Thyroid gland (tissue), 4 donors: Measurements from ENCODE around the gene MICAL3. TPM values are rescaled to one million over a fixed set of nuclear protein-coding genes. Genes with fewer than 3 reads are reported as not detected.

Source experiments
- DNase-seq, 2 donors: peaks; one replicate each; pipeline ENCODE4 v3.0.0-alpha.2; 2019
- H3K27ac ChIP-seq, 3 donors: fragments of 200-600 bp; sonication (generic); 1 replicate in 2 of 3; 2 replicates in 1 of 3; pipeline ENCODE4 v1.5.1; 2016 to 2019; ENCODE audit warnings: mild to moderate bottlenecking in 1 of 3, moderate library complexity in 1 of 3
- H3K27me3 ChIP-seq: fragments of 200-600 bp; sonication (generic); one replicate; pipeline ENCODE4 v1.5.1; 2019
- H3K36me3 ChIP-seq, 2 donors: fragments of 200-600 bp; sonication (generic); one replicate each; pipeline ENCODE4 v1.5.1; 2016 to 2019
- H3K4me1 ChIP-seq, 2 donors: fragments of 200-600 bp; sonication (generic); one replicate each; pipeline ENCODE4 v1.5.1; 2017 to 2019
- H3K4me3 ChIP-seq, 3 donors: fragments of 200-600 bp; sonication (generic); replicated peaks in 1 of 3; 1 replicate in 2 of 3; 2 replicates in 1 of 3; pipeline ENCODE4 v1.5.1; 2016; ENCODE audit warnings: mild to moderate bottlenecking in 1 of 3
- H3K9me3 ChIP-seq: fragments of 200-600 bp; sonication (generic); one replicate; pipeline ENCODE4 v1.5.1; 2017
- CTCF ChIP-seq, 6 experiments: fragments of 200-600 bp in 3 of 6; fragments of 450-650 bp in 3 of 6; sonication (generic) in 3 of 6; IDR thresholded peaks; one replicate each; pipeline ENCODE4 v1.5.1; 2016 to 2019; ENCODE audit warnings: antibody characterized with exemption in 6 of 6, mild to moderate bottlenecking in 2 of 6, inconsistent platforms in 1 of 6, moderate library complexity in 1 of 6
- POLR2A ChIP-seq, 2 donors: fragments of 450-650 bp; IDR thresholded peaks; one replicate each; pipeline ENCODE4 v1.6.1; 2017; ENCODE audit warnings: antibody characterized with exemption in 2 of 2, mild to moderate bottlenecking in 2 of 2, moderate library complexity in 1 of 2
- WGBS, 2 donors: methylation state at CpG; one replicate each; pipeline ENCODE4 v1.1.5; 2017; 5-methylcytosine and 5-hydroxymethylcytosine counted together
- intact Hi-C: fragments of 100-400 bp; cut with DNase I; formaldehyde crosslinking; loops from one replicate; pipeline ENCODE4 v1.15.1; 2023
- total RNA-seq, 4 donors: library from RNA; depleted of rRNA; stranded (reverse); fragments of >200 nt; gene quantifications; one replicate each; pipeline ENCODE4 v1.2.3, GENCODE V29; 2016

Gene MICAL3
- total RNA-seq, 4 donors from 2014 or later, result 31.8 to 53.8 (median 43.6) TPM

DNA sequence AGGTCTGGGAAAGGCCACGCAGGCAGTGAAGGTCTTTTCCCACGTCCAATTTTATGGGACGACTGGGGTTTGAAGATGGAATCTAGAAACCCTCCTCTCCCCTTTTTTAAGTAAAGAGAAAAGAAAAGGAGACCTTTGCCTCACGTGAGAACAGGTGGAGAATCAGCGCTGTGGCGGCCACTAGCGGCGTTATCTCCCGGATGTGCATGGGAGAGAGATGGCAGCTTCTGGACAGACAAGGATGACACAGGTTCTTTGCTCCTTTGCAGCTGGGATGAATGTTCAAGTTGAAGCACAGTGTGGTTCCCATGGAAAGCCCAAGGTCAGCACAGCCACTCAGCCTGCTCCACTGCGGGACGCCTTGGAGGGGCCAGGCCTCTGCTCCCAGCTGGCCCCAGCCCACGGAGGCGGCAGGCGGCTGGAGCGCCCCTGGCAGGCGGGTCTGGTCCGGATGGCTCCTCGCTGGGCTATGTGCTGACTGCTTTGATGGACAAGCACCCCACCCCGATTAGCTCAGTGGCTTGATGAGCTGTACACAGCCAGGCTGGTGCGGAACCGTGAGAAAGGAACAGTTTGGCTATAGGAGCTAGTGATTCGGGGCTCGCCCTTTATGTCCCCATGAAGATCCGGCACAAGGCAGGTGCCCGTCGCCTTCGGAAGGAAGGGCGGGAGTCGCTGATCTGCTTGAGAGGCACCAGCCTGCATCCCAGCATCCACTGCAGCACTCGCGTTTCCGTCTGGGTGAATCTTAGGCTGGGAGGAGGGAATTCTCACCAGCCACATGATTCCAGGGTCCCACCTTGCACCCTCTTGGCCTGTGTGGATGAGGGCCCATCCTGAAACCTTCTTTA lies 235.6 kb downstream of the MICAL3 start:
- intact Hi-C loops, result no loop called here
- no peak for DNase-seq
- WGBS, 2 donors, result 91 to 94% methylated on average over 19 to 28 of the region's 32 CpGs

DNA sequence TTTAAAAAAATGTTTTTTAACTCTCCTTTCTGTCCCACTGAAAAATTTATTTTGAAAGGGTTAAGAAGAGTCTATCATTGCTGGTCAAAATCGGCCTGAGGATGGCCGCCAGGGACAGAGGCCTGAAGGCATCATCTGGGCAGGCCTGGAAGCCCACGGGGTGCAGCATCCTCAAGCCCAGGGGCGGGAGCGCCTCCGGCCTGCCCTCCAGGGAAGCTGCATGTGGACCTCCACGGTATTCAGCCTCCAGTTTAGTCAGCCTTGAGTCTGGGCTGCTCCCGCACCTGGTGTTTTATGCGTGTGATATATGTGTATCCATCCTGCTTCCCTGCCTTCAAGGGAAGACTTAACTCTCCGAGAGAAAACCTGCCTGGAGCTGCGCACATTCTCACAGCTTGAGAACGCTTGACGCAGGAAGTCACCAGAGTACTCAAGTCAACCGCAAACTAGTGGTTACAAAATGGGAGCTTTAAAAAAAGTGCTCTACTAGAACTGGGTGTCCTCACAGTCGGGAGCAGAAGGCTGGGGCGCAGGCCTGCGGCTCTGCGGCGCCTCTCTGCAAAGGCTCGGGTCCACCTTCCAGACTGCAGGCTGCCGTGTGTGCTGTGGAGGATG lies 236.5 kb downstream of the MICAL3 start:
- Histone ChIP-seq H3K4me3 (no peak overlapping the region), H3K9me3 (no peaks in the 10 kb centered on the region), H3K27me3 (no peaks in the 10 kb centered on the region), H3K27ac (peak overlapping the region in 2 of 3 donors; percentile 40 to 47), H3K36me3 (peaks cover 3 to 10% of the 10 kb centered on the region in 2 donors), H3K4me1 (no peaks in the 10 kb centered on the region)
- 88 to 91% methylated on average over 19 to 21 of the region's 21 CpGs for WGBS, 2 donors
- TF ChIP-seq CTCF (IDR thresholded peaks at IDR 0.05) (no peak), POLR2A (IDR thresholded peaks at IDR 0.05) (no peak)
- intact Hi-C loops, result no loop called here
- no peak for DNase-seq

More for the DNA sequence above, 235.6 kb downstream of the MICAL3 start:
- no peak for TF ChIP-seq POLR2A (IDR thresholded peaks at IDR 0.05)
- no peak for TF ChIP-seq CTCF (IDR thresholded peaks at IDR 0.05)
- H3K9me3 ChIP-seq, result no peaks in the 10 kb centered on the region
- no peak overlapping the region for H3K4me3 ChIP-seq
- no peak overlapping the region for H3K27ac ChIP-seq
- peaks cover 3 to 10% of the 10 kb centered on the region in 2 donors for H3K36me3 ChIP-seq
- no peaks in the 10 kb centered on the region for H3K4me1 ChIP-seq
- H3K27me3 ChIP-seq, result no peaks in the 10 kb centered on the region

DNA sequence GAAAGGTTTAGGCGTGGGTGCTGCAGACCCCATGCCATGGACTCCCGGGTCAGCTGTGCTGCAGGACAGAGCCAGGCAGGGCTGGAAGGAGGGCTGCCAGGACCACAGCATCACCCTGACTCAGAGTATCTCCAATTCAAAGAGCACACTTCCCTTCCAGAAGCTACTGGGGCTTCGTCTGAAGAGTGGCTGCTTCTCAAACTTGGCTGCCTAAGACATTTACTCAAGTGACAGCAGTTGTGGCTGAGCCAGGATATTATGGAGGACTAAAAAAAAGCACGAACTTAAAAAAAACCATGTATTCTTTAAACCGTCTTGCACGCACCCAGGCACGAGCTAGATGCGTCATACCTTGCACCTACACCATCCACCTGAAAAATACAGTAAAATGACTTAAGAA lies 237.1 kb downstream of the MICAL3 start:
- peaks cover 3 to 10% of the 10 kb centered on the region in 2 donors for H3K36me3 ChIP-seq
- no peaks in the 10 kb centered on the region for H3K9me3 ChIP-seq
- 59 to 73% methylated on average over 7 to 8 of the region's 8 CpGs for WGBS, 2 donors
- no peak overlapping the region for H3K4me3 ChIP-seq
- intact Hi-C loops, result no loop called here
- TF ChIP-seq CTCF (IDR thresholded peaks at IDR 0.05) (no peak), POLR2A (IDR thresholded peaks at IDR 0.05) (no peak)
- no peak for DNase-seq
- H3K27me3 ChIP-seq, result no peaks in the 10 kb centered on the region
- peak overlapping the region in 2 of 3 donors; percentile 40 to 47 for H3K27ac ChIP-seq
- H3K4me1 ChIP-seq, result no peaks in the 10 kb centered on the region

GRCh38 chr22:17786435-17787161 lies 237.8 kb downstream of the MICAL3 start:
- no peaks in the 10 kb centered on the region for H3K27me3 ChIP-seq
- DNase-seq, result peak; percentile 27 to 46
- WGBS, 2 donors, result 74 to 82% methylated on average over 11 to 16 of the region's 18 CpGs
- TF ChIP-seq CTCF (IDR thresholded peaks at IDR 0.05), result no peak
- no peak for TF ChIP-seq POLR2A (IDR thresholded peaks at IDR 0.05)
- no peak overlapping the region for H3K4me3 ChIP-seq
- peak overlapping the region in 2 of 3 donors; percentile 40 to 49 for H3K27ac ChIP-seq
- H3K36me3 ChIP-seq, result peaks cover 3 to 10% of the 10 kb centered on the region in 2 donors
- H3K4me1 ChIP-seq, result peaks cover under 1 to 3% of the 10 kb centered on the region in 2 donors
- no peaks in the 10 kb centered on the region for H3K9me3 ChIP-seq
- intact Hi-C loops, result no loop called here
